Hepatocyte (in vitro differentiated cells): ENCODE results near the gene SLC39A13.

Source experiments
- EZH2 ChIP-seq: fragments of 200-600 bp; sonication (generic); IDR thresholded peaks from 2 replicates; pipeline ENCODE4 v1.6.1; 2016; ENCODE audit warnings: antibody characterized with exemption, mild to moderate bottlenecking, borderline replicate concordance
- EZH2phosphoT487 ChIP-seq: fragments of 200-600 bp; sonication (generic); IDR thresholded peaks from one replicate; pipeline ENCODE4 v1.6.1; 2018; ENCODE audit warnings: antibody characterized with exemption, mild to moderate bottlenecking, low read depth, moderate library complexity; ENCODE audit not compliant: unreplicated experiment, severe bottlenecking
- TF ChIP-seq, protein P1 (sequence below): fragments of 200-600 bp; sonication (generic); IDR thresholded peaks from 2 replicates; pipeline ENCODE4 v1.5.1; 2016; ENCODE audit warnings: antibody characterized with exemption, mild to moderate bottlenecking; ENCODE audit not compliant: poor library complexity

DNA sequence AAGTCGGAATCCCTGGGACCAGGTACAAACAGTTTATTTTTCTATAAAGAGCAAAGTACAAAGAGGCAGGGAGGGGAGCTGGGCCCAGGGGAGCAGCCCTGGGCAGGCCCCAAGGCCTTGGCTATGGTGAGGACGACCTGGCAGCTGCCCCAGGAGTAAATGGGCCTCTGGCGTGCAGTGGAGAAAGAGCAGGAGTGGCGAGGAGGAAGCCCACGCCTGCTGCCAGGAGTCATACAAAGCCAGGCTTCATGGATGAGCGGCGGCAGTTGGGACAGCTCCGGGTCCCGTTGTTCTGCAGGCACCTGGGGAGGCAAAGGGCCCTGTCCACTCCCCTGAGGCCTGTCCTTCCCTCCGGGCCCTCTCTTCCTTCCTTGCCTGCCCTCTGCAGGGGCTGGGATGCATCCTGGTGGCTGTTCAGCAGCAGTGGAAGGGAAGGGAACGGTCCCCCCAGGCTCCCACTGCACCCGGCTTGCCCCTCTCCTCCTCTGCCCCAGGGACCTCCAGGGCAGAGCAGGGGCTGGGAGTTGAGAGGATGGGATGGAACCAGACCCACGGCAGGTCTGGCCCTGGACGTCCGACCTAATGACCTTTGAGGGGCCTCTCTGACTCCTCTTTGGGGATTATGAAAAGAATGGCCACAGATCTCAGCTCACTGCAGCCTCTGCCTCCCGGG lies 29.5 kb downstream of the SLC39A13 start:
- TF ChIP-seq, protein P1, sequence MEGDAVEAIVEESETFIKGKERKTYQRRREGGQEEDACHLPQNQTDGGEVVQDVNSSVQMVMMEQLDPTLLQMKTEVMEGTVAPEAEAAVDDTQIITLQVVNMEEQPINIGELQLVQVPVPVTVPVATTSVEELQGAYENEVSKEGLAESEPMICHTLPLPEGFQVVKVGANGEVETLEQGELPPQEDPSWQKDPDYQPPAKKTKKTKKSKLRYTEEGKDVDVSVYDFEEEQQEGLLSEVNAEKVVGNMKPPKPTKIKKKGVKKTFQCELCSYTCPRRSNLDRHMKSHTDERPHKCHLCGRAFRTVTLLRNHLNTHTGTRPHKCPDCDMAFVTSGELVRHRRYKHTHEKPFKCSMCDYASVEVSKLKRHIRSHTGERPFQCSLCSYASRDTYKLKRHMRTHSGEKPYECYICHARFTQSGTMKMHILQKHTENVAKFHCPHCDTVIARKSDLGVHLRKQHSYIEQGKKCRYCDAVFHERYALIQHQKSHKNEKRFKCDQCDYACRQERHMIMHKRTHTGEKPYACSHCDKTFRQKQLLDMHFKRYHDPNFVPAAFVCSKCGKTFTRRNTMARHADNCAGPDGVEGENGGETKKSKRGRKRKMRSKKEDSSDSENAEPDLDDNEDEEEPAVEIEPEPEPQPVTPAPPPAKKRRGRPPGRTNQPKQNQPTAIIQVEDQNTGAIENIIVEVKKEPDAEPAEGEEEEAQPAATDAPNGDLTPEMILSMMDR = no peak
- TF ChIP-seq EZH2 (no peak), EZH2phosphoT487 (no peak)
